ENCODE results near the gene C13orf46. TPM values are rescaled to one million over a fixed set of nuclear protein-coding genes. Genes with fewer than 3 reads are reported as not detected.

The C13orf46 gene
- total and polyA plus RNA-seq, 2 of the 8 experiments (the other 6 are each of a cell fraction or from before 2014, with no cell fraction given): 0.23 to 0.28 TPM

GRCh38 chr13:113963376-113963775 is 10.5 kb downstream of the C13orf46 start:
- Histone ChIP-seq H3K27ac (ENCODE audit: low read depth, low read length) (no peak overlapping the region), H3K23me2 (ENCODE audit: low read depth, low read length) (peaks cover 13% of the 10 kb centered on the region; the same call in 1 of the 2 replicates), H3K56ac (replicated peaks; ENCODE audit: insufficient read length, low read depth, low read length) (no peak overlapping the region), H3K18ac (ENCODE audit: extremely low read depth, low read length) (no peak overlapping the region), H3K4me3 (ENCODE audit: extremely low read depth in 1 of 4, insufficient read depth in 2 of 4, low read depth in 3 of 4, low read length in 4 of 4) (no peak overlapping the region), H3K14ac (ENCODE audit: insufficient read length) (no peak overlapping the region), H3K79me1 (ENCODE audit: low read depth, low read length) (no peaks in the 10 kb centered on the region), H2BK5ac (ENCODE audit: low read depth, low read length) (no peak overlapping the region), H4K8ac (ENCODE audit: extremely low read depth, insufficient read depth, low read length) (no peak overlapping the region), H2AFZ (ENCODE audit: low read length) (no peak overlapping the region), H2BK20ac (ENCODE audit: low read length) (no peak overlapping the region), H3K79me2 (ENCODE audit: control insufficient read depth in 1 of 2, insufficient read depth in 2 of 2, low read length in 2 of 2) (no peaks in the 10 kb centered on the region), H3K27me3 (replicated peaks in 1 of 4; ENCODE audit: control insufficient read depth in 3 of 4, extremely low read depth in 1 of 4, insufficient read depth in 3 of 4, low read length in 3 of 4) (no peaks in the 10 kb centered on the region), H3K4me1 (replicated peaks in 1 of 4; ENCODE audit: control insufficient read depth in 3 of 4, insufficient read depth in 4 of 4, low read length in 3 of 4) (no peaks in the 10 kb centered on the region), H2BK120ac (replicated peaks; ENCODE audit: low read depth, low read length) (no peak overlapping the region), H3K4me2 (ENCODE audit: insufficient read depth in 1 of 2, low read depth in 2 of 2, low read length in 2 of 2) (no peak overlapping the region), H3K23ac (ENCODE audit: insufficient read length) (no peak overlapping the region), H4K20me1 (replicated peaks in 1 of 2; ENCODE audit: control insufficient read depth in 1 of 2, insufficient read depth in 2 of 2, low read length in 2 of 2) (peaks cover 0 to 8% of the 10 kb centered on the region in 2 experiments), H2AK5ac (ENCODE audit: low read depth, low read length) (no peak overlapping the region), H3K4ac (replicated peaks; ENCODE audit: insufficient read length, low read depth, low read length) (no peak overlapping the region), H3K36me3 (ENCODE audit: control insufficient read depth in 2 of 4, insufficient read depth in 4 of 4, low read length in 3 of 4) (no peaks in the 10 kb centered on the region), H2BK15ac (ENCODE audit: low read length) (no peak overlapping the region), H2BK12ac (ENCODE audit: low read depth, low read length) (no peak overlapping the region), H3K9ac (replicated peaks in 1 of 4; ENCODE audit: extremely low read depth in 1 of 4, low read depth in 3 of 4, low read length in 3 of 4) (no peak overlapping the region), H3K9me3 (ENCODE audit: insufficient read depth in 2 of 2, low read depth in 1 of 2, low read length in 1 of 2) (peaks cover 43 to 60% of the 10 kb centered on the region in 2 experiments; a peak in 3 of 4 replicates), H4K91ac (replicated peaks; ENCODE audit: insufficient read length, low read length) (no peak overlapping the region), H4K5ac (ENCODE audit: insufficient read length, low read depth, low read length) (no peak overlapping the region)
- POLR2A ChIA-PET (ENCODE audit: partially characterized antibody): interaction anchor here (1.0 to 1.8 kb wide), 3 partner anchors 10 to 197 kb away, joined by 3 to 6 read pairs (median 3); no protein-coding TSS in a partner anchor
- 89% methylated on average over 14 of the region's 16 CpGs; no CpG with 5 or more reads in 1 of the 2 experiments for WGBS, 2 experiments (ENCODE audit: extremely low coverage in 1 of 2, insufficient coverage in 1 of 2, insufficient read length in 1 of 2, insufficient replicate concordance in 2 of 2, low coverage in 1 of 2, low lambda C conversion rate in 2 of 2, missing lambda C conversion rate in 1 of 2)
- DNase-seq (ENCODE audit: low read depth in 1 of 2, low spot score in 2 of 2) (no peak), FAIRE-seq (no peak)
- no peak for TF ChIP-seq PHF8 (conservative IDR thresholded peaks at IDR 0.05; ENCODE audit: low read depth, low read length)
- TF ChIP-seq SIRT6 (IDR thresholded peaks at IDR 0.05; ENCODE audit: low read length): no peak
- no peak for TF ChIP-seq ASH2L (IDR thresholded peaks at IDR 0.05; ENCODE audit: low read length)
- no peak for TF ChIP-seq SAP30 (IDR thresholded peaks at IDR 0.05; ENCODE audit: insufficient read depth, insufficient replicate concordance, low read length)
- TF ChIP-seq JUND (IDR thresholded peaks at IDR 0.05; ENCODE audit: low read length): no peak
- no peak for TF ChIP-seq RBBP5 (IDR thresholded peaks at IDR 0.05; ENCODE audit: borderline replicate concordance, low read depth, low read length)
- no peak for TF ChIP-seq CHD2 (IDR thresholded peaks at IDR 0.05; ENCODE audit: low read length)
- CTCF ChIA-PET (ENCODE audit: partially characterized antibody): interaction anchor here (1.5 kb wide), 1 partner anchor 263 kb away, joined by 4 read pairs; no protein-coding TSS in a partner anchor

All from H1 (cell line).